Activated CD4-positive, alpha-beta T cell treated with anti-CD3 and anti-CD28 coated beads for 1 hour (primary cell): ENCODE results near the gene H1-8.
"Not testable (repeated sequence)": the region's sequence is repeated elsewhere in the genome, so short reads cannot be mapped to it uniquely, and the experiment has no call there.

Experiments
- DNase-seq: peaks from one replicate; pipeline ENCODE4 v3.0.0-alpha.2; 2020

H1-8 gene

GRCh38 chr3:129515108-129515820 is 27.7 kb upstream of the H1-8 start:
- not testable (repeated sequence) for DNase-seq

GRCh38 chr3:129515821-129516432 is 27.0 kb upstream of the H1-8 start:
- not testable (repeated sequence) for DNase-seq

GRCh38 chr3:129517516-129517915 is 25.5 kb upstream of the H1-8 start:
- no peak for DNase-seq

GRCh38 chr3:129518038-129518561 is 24.9 kb upstream of the H1-8 start:
- DNase-seq = no peak

- no peak for DNase-seq
Measured at GRCh38 chr3:129518581-129518980, 24.4 kb upstream of the H1-8 start.

- no peak for DNase-seq
Measured at GRCh38 chr3:129519449-129519848, 23.5 kb upstream of the H1-8 start.

- DNase-seq = no peak
Measured at GRCh38 chr3:129519896-129520715, 22.9 kb upstream of the H1-8 start.

GRCh38 chr3:129520960-129521359 is 22.0 kb upstream of the H1-8 start:
- DNase-seq = no peak

GRCh38 chr3:129521611-129522010 is 21.4 kb upstream of the H1-8 start:
- no peak for DNase-seq

- DNase-seq = no peak
Measured at GRCh38 chr3:129522953-129523352, 20.0 kb upstream of the H1-8 start.

GRCh38 chr3:129524081-129524480 is 18.9 kb upstream of the H1-8 start:
- no peak for DNase-seq

GRCh38 chr3:129525341-129525968 is 17.5 kb upstream of the H1-8 start:
- no peak for DNase-seq

- DNase-seq = no peak
Measured at GRCh38 chr3:129526121-129526900, 16.7 kb upstream of the H1-8 start.

- no peak for DNase-seq
Measured at GRCh38 chr3:129527262-129527661, 15.7 kb upstream of the H1-8 start.

GRCh38 chr3:129528589-129529100 is 14.3 kb upstream of the H1-8 start, which contains the start of gene RHO:
Gene RHO, plus strand, starts transcription at chr3:129528639. Its CDS starts 95 bp downstream, at chr3:129528734.
- no peak for DNase-seq

- no peak for DNase-seq
Measured at GRCh38 chr3:129529436-129530210, 13.4 kb upstream of the H1-8 start.

- DNase-seq = no peak
Measured at GRCh38 chr3:129530251-129530791, 12.7 kb upstream of the H1-8 start.

GRCh38 chr3:129530821-129531220 is 12.2 kb upstream of the H1-8 start:
- no peak for DNase-seq

GRCh38 chr3:129531699-129532098 is 11.3 kb upstream of the H1-8 start:
- no peak for DNase-seq

GRCh38 chr3:129532261-129532660 is 10.7 kb upstream of the H1-8 start:
- DNase-seq = no peak

GRCh38 chr3:129533406-129533805 is 9.6 kb upstream of the H1-8 start:
- no peak for DNase-seq
